Astrocyte (in vitro differentiated cells and primary cell): ENCODE data around the gene TMEM132C. TPM values are rescaled to one million over a fixed set of nuclear protein-coding genes. Genes with fewer than 3 reads are reported as not detected.
A peak's percentile ranks its signal among the peaks of the same experiment; 100 is the strongest.

Experiments
- DNase-seq: peaks from one replicate; pipeline ENCODE4 v3.0.0-alpha.2; 2010; ENCODE audit warnings: low read depth
- FAIRE-seq: peaks from 2 replicates; lab custom pipeline; 2011; peaks lifted over from hg19 to GRCh38; lab: Jason Lieb, UNC
- H2AFZ ChIP-seq: 2 replicates; pipeline ENCODE4 v1.6.0; 2012; ENCODE audit warnings: low read depth, low read length, inconsistent platforms
- H3K27ac ChIP-seq: 2 replicates; pipeline ENCODE4 v1.5.1; 2011; ENCODE audit warnings: low read depth, low read length, inconsistent platforms
- H3K27me3 ChIP-seq: 2 replicates; pipeline ENCODE4 v1.6.0; 2011; ENCODE audit warnings: low read length, inconsistent platforms; ENCODE audit not compliant: insufficient read depth
- H3K36me3 ChIP-seq: 2 replicates; pipeline ENCODE4 v1.5.1; 2011; ENCODE audit warnings: low read length, inconsistent platforms; ENCODE audit not compliant: insufficient read depth
- H3K4me1 ChIP-seq: 2 replicates; pipeline ENCODE4 v1.5.1; 2011; ENCODE audit warnings: low read length, inconsistent platforms; ENCODE audit not compliant: insufficient read depth
- H3K4me2 ChIP-seq: 2 replicates; pipeline ENCODE4 v1.6.0; 2012; ENCODE audit warnings: low read length, inconsistent platforms
- H3K4me3 ChIP-seq: 2 replicates; pipeline ENCODE4 v1.5.1; 2011; ENCODE audit warnings: low read depth, mild to moderate bottlenecking, low read length, inconsistent platforms; ENCODE audit not compliant: insufficient read depth
- H3K79me2 ChIP-seq: 2 replicates; pipeline ENCODE4 v1.6.0; 2012; ENCODE audit warnings: mild to moderate bottlenecking, low read length, inconsistent platforms; ENCODE audit not compliant: insufficient read depth
- H3K9ac ChIP-seq: 2 replicates; pipeline ENCODE4 v1.6.0; 2012; ENCODE audit warnings: mild to moderate bottlenecking, low read length, inconsistent platforms
- H3K9me3 ChIP-seq: 2 replicates; pipeline ENCODE4 v1.5.1; 2012; ENCODE audit warnings: low read depth, mild to moderate bottlenecking, low read length, inconsistent platforms; ENCODE audit not compliant: insufficient read depth
- H4K20me1 ChIP-seq: 2 replicates; pipeline ENCODE4 v1.6.0; 2012; ENCODE audit warnings: low read length, inconsistent platforms; ENCODE audit not compliant: insufficient read depth
- H3K27ac Mint-ChIP-seq: one replicate; pipeline ENCODE4 v1.8.0; 2021; ENCODE audit warnings: mild to moderate bottlenecking, mixed read lengths; ENCODE audit not compliant: unreplicated experiment
- H3K27me3 Mint-ChIP-seq: one replicate; pipeline ENCODE4 v1.8.0; 2021; ENCODE audit warnings: low read depth, mixed read lengths; ENCODE audit not compliant: unreplicated experiment
- H3K36me3 Mint-ChIP-seq: one replicate; pipeline ENCODE4 v1.8.0; 2021; ENCODE audit warnings: low read depth, mixed read lengths; ENCODE audit not compliant: unreplicated experiment
- H3K4me1 Mint-ChIP-seq: one replicate; pipeline ENCODE4 v1.8.0; 2021; ENCODE audit warnings: low read depth, mixed read lengths; ENCODE audit not compliant: unreplicated experiment
- H3K4me3 Mint-ChIP-seq: one replicate; pipeline ENCODE4 v1.8.0; 2021; ENCODE audit warnings: mild to moderate bottlenecking, moderate library complexity, mixed read lengths; ENCODE audit not compliant: unreplicated experiment
- H3K9me3 Mint-ChIP-seq: one replicate; pipeline ENCODE4 v1.8.0; 2021; ENCODE audit warnings: mild to moderate bottlenecking, mixed read lengths; ENCODE audit not compliant: unreplicated experiment
- EZH2 ChIP-seq: IDR thresholded peaks from 2 replicates; pipeline ENCODE4 v1.6.1; 2012; ENCODE audit warnings: mild to moderate bottlenecking, low read length, inconsistent platforms; ENCODE audit not compliant: insufficient read depth
- total RNA-seq: library from RNA; stranded (reverse); gene quantifications from 2 replicates; pipeline ENCODE4 v1.2.1, GENCODE V29; 2021
- TF ChIP-seq, protein P1 (sequence below): IDR thresholded peaks from 2 replicates; pipeline ENCODE4 v1.5.1; 2011; ENCODE audit warnings: low read depth, mild to moderate bottlenecking, inconsistent platforms, low read length, moderate library complexity; ENCODE audit not compliant: insufficient read depth

The TMEM132C gene
- total RNA-seq, 1 donor from 2014 or later: not detected

GRCh38 chr12:128365032-128365431 is 98.1 kb downstream of the TMEM132C start:
- no peak overlapping the region for H3K27ac Mint-ChIP-seq
- Histone ChIP-seq H3K4me2 (no peak overlapping the region), H4K20me1 (no peaks in the 10 kb centered on the region), H2AFZ (no peak overlapping the region), H3K9ac (no peak overlapping the region), H3K9me3 (peaks cover 3% of the 10 kb centered on the region), H3K36me3 (no peaks in the 10 kb centered on the region), H3K79me2 (no peaks in the 10 kb centered on the region), H3K4me3 (no peak overlapping the region), H3K4me1 (no peaks in the 10 kb centered on the region), H3K27me3 (no peaks in the 10 kb centered on the region), H3K27ac (no peak overlapping the region)
- no peaks in the 10 kb centered on the region for H3K4me1 Mint-ChIP-seq
- no peaks in the 10 kb centered on the region for H3K36me3 Mint-ChIP-seq
- no peak for DNase-seq
- FAIRE-seq: no peak
- H3K27me3 Mint-ChIP-seq: no peaks in the 10 kb centered on the region
- no peak overlapping the region for H3K4me3 Mint-ChIP-seq
- peaks cover 5% of the 10 kb centered on the region for H3K9me3 Mint-ChIP-seq
- TF ChIP-seq, protein P1, sequence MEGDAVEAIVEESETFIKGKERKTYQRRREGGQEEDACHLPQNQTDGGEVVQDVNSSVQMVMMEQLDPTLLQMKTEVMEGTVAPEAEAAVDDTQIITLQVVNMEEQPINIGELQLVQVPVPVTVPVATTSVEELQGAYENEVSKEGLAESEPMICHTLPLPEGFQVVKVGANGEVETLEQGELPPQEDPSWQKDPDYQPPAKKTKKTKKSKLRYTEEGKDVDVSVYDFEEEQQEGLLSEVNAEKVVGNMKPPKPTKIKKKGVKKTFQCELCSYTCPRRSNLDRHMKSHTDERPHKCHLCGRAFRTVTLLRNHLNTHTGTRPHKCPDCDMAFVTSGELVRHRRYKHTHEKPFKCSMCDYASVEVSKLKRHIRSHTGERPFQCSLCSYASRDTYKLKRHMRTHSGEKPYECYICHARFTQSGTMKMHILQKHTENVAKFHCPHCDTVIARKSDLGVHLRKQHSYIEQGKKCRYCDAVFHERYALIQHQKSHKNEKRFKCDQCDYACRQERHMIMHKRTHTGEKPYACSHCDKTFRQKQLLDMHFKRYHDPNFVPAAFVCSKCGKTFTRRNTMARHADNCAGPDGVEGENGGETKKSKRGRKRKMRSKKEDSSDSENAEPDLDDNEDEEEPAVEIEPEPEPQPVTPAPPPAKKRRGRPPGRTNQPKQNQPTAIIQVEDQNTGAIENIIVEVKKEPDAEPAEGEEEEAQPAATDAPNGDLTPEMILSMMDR: no peak
- TF ChIP-seq EZH2: no peak

DNA sequence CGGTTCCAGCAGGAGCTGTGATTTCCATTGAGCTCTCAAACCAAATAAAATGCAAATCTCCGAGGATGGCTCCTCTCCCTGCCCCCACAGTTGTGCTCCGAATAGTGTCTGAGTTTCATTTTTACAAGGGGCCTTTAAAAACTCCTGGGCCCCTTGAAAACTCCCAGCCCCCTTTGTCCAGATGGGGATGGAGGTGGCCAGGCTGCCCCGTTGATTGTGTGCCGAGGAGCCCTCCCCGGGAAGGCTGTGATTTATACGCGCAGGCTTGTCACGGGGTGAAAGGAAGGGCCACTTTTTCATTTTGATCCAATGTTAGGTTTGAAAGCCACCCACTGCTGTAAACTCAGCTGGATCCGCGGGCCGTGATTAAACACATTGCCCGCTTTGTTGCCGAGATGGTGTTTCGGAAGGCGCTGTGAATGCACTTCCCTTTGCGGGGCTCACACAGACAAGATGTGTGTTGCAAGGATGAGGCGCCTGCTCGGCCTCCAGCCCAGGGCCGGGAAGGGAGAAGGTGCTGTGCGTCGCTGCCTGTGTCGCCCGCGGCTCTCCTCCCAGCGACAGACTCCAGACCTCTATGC is 98.8 kb downstream of the TMEM132C start:
- Histone ChIP-seq H3K9ac (no peak overlapping the region), H3K9me3 (peaks cover 7% of the 10 kb centered on the region), H3K4me1 (no peaks in the 10 kb centered on the region), H3K79me2 (no peaks in the 10 kb centered on the region), H3K27ac (no peak overlapping the region), H2AFZ (no peak overlapping the region), H3K4me3 (no peak overlapping the region), H3K27me3 (no peaks in the 10 kb centered on the region), H4K20me1 (no peaks in the 10 kb centered on the region), H3K4me2 (peak overlapping the region; percentile 61), H3K36me3 (no peaks in the 10 kb centered on the region)
- no peak overlapping the region for H3K4me3 Mint-ChIP-seq
- H3K36me3 Mint-ChIP-seq: no peaks in the 10 kb centered on the region
- DNase-seq (no peak), FAIRE-seq (no peak)
- H3K27ac Mint-ChIP-seq: no peak overlapping the region
- peaks cover 3% of the 10 kb centered on the region for H3K9me3 Mint-ChIP-seq
- no peaks in the 10 kb centered on the region for H3K27me3 Mint-ChIP-seq
- H3K4me1 Mint-ChIP-seq: no peaks in the 10 kb centered on the region
- no peak for TF ChIP-seq EZH2
- TF ChIP-seq, protein P1: no peak

GRCh38 chr12:128367961-128368360 is 101.0 kb downstream of the TMEM132C start:
- Histone ChIP-seq H3K27ac (no peak overlapping the region), H3K4me1 (no peaks in the 10 kb centered on the region), H3K9me3 (peaks cover 6% of the 10 kb centered on the region), H4K20me1 (no peaks in the 10 kb centered on the region), H3K36me3 (no peaks in the 10 kb centered on the region), H3K4me3 (no peak overlapping the region), H3K9ac (no peak overlapping the region), H3K27me3 (no peaks in the 10 kb centered on the region), H3K4me2 (no peak overlapping the region), H2AFZ (no peak overlapping the region), H3K79me2 (no peaks in the 10 kb centered on the region)
- H3K9me3 Mint-ChIP-seq: peaks cover 3% of the 10 kb centered on the region
- H3K27ac Mint-ChIP-seq: no peak overlapping the region
- TF ChIP-seq, protein P1: no peak
- no peak for TF ChIP-seq EZH2
- H3K4me1 Mint-ChIP-seq: no peaks in the 10 kb centered on the region
- DNase-seq (no peak), FAIRE-seq (no peak)
- H3K27me3 Mint-ChIP-seq: no peaks in the 10 kb centered on the region
- H3K4me3 Mint-ChIP-seq: no peak overlapping the region
- H3K36me3 Mint-ChIP-seq: no peaks in the 10 kb centered on the region
